OCI-LY3 (cell line): Measurements from ENCODE around the gene ACAT2.
"Not testable (repeated sequence)": the region's sequence is repeated elsewhere in the genome, so short reads cannot be mapped to it uniquely, and the experiment has no call there.

ENCODE experiments used
- H2AFZ ChIP-seq: fragments of 200-600, 300-600 bp; shearing (Covaris generic); 2 replicates; pipeline ENCODE4 v1.6.0; 2014; ENCODE audit warnings: antibody characterized with exemption, low read depth, low read length
- H3K27ac ChIP-seq: fragments of 200-600, 300-600 bp; sonication (generic); 2 replicates; pipeline ENCODE4 v1.5.1; 2014; ENCODE audit warnings: mild to moderate bottlenecking, low read length, moderate library complexity, mixed read lengths
- H3K27me3 ChIP-seq: fragments of 200-600, 300-600 bp; sonication (generic); 2 replicates; pipeline ENCODE4 v1.6.1; 2014; ENCODE audit warnings: low read depth, low read length, mixed read lengths
- H3K36me3 ChIP-seq: fragments of 200-600, 300-600 bp; sonication (generic); replicated peaks from 2 replicates; pipeline ENCODE3; 2014; ENCODE audit warnings: low read depth, low read length, mixed read lengths
- H3K4me1 ChIP-seq: fragments of 300-600, 200-600 bp; sonication (generic); 2 replicates; pipeline ENCODE4 v1.6.1; 2014; ENCODE audit warnings: low read length, mixed read lengths
- H3K4me2 ChIP-seq: fragments of 200-600, 300-600 bp; sonication (generic); 2 replicates; pipeline ENCODE4 v1.6.1; 2014; ENCODE audit warnings: low read length, mixed read lengths
- H3K4me3 ChIP-seq: fragments of 300-600, 200-600 bp; sonication (generic); 2 replicates; pipeline ENCODE4 v1.5.1; 2014; ENCODE audit warnings: antibody characterized with exemption, mild to moderate bottlenecking, low read length, moderate library complexity
- H3K79me2 ChIP-seq: fragments of 300-600, 200-600 bp; shearing (Covaris generic); 2 replicates; pipeline ENCODE4 v1.6.1; 2014; ENCODE audit warnings: mild to moderate bottlenecking, low read length, mixed read lengths
- H3K9ac ChIP-seq: fragments of 300-600, 200-600 bp; shearing (Covaris generic); 2 replicates; pipeline ENCODE4 v1.6.0; 2014; ENCODE audit warnings: mild to moderate bottlenecking, low read length, moderate library complexity
- H3K9me3 ChIP-seq: fragments of 200-600, 300-600 bp; shearing (Covaris generic); 2 replicates; pipeline ENCODE4 v1.6.1; 2014; ENCODE audit warnings: low read length, mixed read lengths; ENCODE audit not compliant: insufficient read depth
- H4K20me1 ChIP-seq: fragments of 200-600, 300-600 bp; sonication (generic); 2 replicates; pipeline ENCODE4 v1.6.1; 2016; ENCODE audit warnings: low read length, mixed read lengths; ENCODE audit not compliant: insufficient read depth
- CTCF ChIP-seq: fragments of 200-600, 300-600 bp; sonication (generic); IDR thresholded peaks from 2 replicates; pipeline ENCODE4 v1.5.1; 2014; ENCODE audit warnings: antibody characterized with exemption, low read length, low read depth
- EZH2phosphoT487 ChIP-seq: fragments of 200-600 bp; shearing (Covaris generic); IDR thresholded peaks from 2 replicates; pipeline ENCODE4 v1.6.1; 2018; ENCODE audit warnings: antibody characterized with exemption, mixed run types, low read depth

Gene ACAT2

DNA sequence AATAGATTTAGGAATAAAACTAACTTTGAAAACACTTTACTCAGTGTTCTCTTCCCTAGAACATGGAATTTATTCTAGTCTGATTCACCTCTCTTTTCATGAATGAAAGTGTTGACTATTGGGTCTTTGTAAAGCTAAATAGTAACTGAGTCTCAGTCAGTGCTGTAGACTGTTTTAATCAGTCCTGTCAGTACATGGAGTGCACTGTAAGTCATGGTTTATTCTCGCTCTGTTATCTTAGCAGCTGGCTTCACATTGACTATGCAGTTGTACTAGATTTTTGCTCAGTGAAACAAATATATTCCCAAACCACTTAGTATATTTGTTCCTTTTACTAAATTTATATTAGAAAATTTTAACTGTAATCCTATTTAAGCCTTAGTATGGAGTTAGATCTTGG is 15.1 kb upstream of the ACAT2 start:
- H3K36me3 ChIP-seq, result peaks cover 41% of the 10 kb centered on the region
- TF ChIP-seq CTCF (no peak), EZH2phosphoT487 (no peak)
- no peaks in the 10 kb centered on the region for H3K9me3 ChIP-seq
- H3K79me2 ChIP-seq, result peaks cover 30% of the 10 kb centered on the region
- H3K4me1 ChIP-seq, result no peaks in the 10 kb centered on the region
- H3K27ac ChIP-seq, result no peak overlapping the region
- no peaks in the 10 kb centered on the region for H3K27me3 ChIP-seq
- H4K20me1 ChIP-seq, result no peaks in the 10 kb centered on the region
- no peak overlapping the region for H3K9ac ChIP-seq
- no peak overlapping the region for H2AFZ ChIP-seq
- H3K4me3 ChIP-seq, result no peak overlapping the region
- no peak overlapping the region for H3K4me2 ChIP-seq

GRCh38 chr6:159748127-159748526 is 13.7 kb upstream of the ACAT2 start:
- H3K4me3 ChIP-seq, H3K27ac ChIP-seq, H3K9ac ChIP-seq, H2AFZ ChIP-seq, H3K9me3 ChIP-seq, H3K4me2 ChIP-seq, H4K20me1 ChIP-seq, H3K4me1 ChIP-seq, H3K27me3 ChIP-seq: not testable (repeated sequence)
- peaks cover 22% of the 10 kb centered on the region for H3K79me2 ChIP-seq
- peaks cover 37% of the 10 kb centered on the region for H3K36me3 ChIP-seq

- TF ChIP-seq CTCF (no peak), EZH2phosphoT487 (no peak)
- H2AFZ ChIP-seq, result no peak overlapping the region
- no peaks in the 10 kb centered on the region for H4K20me1 ChIP-seq
- H3K9me3 ChIP-seq, result no peaks in the 10 kb centered on the region
- H3K27ac ChIP-seq, result no peak overlapping the region
- H3K27me3 ChIP-seq, result no peaks in the 10 kb centered on the region
- peaks cover 10% of the 10 kb centered on the region; the same call in 1 of the 2 replicates for H3K79me2 ChIP-seq
- no peaks in the 10 kb centered on the region for H3K4me1 ChIP-seq
- peaks cover 31% of the 10 kb centered on the region for H3K36me3 ChIP-seq
- no peak overlapping the region for H3K4me3 ChIP-seq
- no peak overlapping the region for H3K9ac ChIP-seq
- H3K4me2 ChIP-seq, result no peak overlapping the region
These were observed 10.4 kb upstream of the ACAT2 start for GRCh38 chr6:159751448-159751847.

GRCh38 chr6:159753081-159753872 is 8.6 kb upstream of the ACAT2 start:
- Histone ChIP-seq H3K79me2 (peaks cover 13% of the 10 kb centered on the region; the same call in 1 of the 2 replicates), H3K4me2 (no peak overlapping the region), H4K20me1 (no peaks in the 10 kb centered on the region), H3K9me3 (no peaks in the 10 kb centered on the region), H3K36me3 (peaks cover 36% of the 10 kb centered on the region), H3K27me3 (no peaks in the 10 kb centered on the region), H3K9ac (no peak overlapping the region), H3K4me3 (no peak overlapping the region), H2AFZ (no peak overlapping the region), H3K27ac (no peak overlapping the region), H3K4me1 (no peaks in the 10 kb centered on the region)
- TF ChIP-seq EZH2phosphoT487, result no peak
- no peak for TF ChIP-seq CTCF
